GM19467 (cell line): ENCODE measurements around the gene NXPH4.

Source experiments
- ATAC-seq: cut with Tn5 transposase; IDR thresholded peaks from one replicate; pipeline ENCODE4 v1.9.1; 2021; ENCODE audit warnings: mild to moderate bottlenecking, moderate library complexity; ENCODE audit not compliant: unreplicated experiment

The NXPH4 gene

GRCh38 chr12:57216014-57216911 is at the start of gene NXPH4:
Gene NXPH4 (plus strand): TSS chr12:57216794. CDS start chr12:57216970, 176 bp downstream.
- ATAC-seq, result no peak

GRCh38 chr12:57166971-57167371 is 49.6 kb upstream of the NXPH4 start:
- ATAC-seq, result no peak

GRCh38 chr12:57168058-57168457 is 48.5 kb upstream of the NXPH4 start:
- no peak for ATAC-seq

- ATAC-seq, result no peak
Measured at GRCh38 chr12:57169046-57169795, 47.4 kb upstream of the NXPH4 start.

- ATAC-seq, result no peak
Measured at GRCh38 chr12:57169969-57170368, 46.6 kb upstream of the NXPH4 start.

GRCh38 chr12:57170408-57170807 is 46.2 kb upstream of the NXPH4 start:
- no peak for ATAC-seq

GRCh38 chr12:57170927-57171326 is 45.7 kb upstream of the NXPH4 start:
- ATAC-seq, result no peak

GRCh38 chr12:57171668-57172067 is 44.9 kb upstream of the NXPH4 start:
- ATAC-seq, result no peak

- ATAC-seq, result no peak
Measured at GRCh38 chr12:57173089-57173488, 43.5 kb upstream of the NXPH4 start.

- no peak for ATAC-seq
Measured at GRCh38 chr12:57173683-57174082, 42.9 kb upstream of the NXPH4 start.

- ATAC-seq, result no peak
Measured at GRCh38 chr12:57175428-57176138, 41.0 kb upstream of the NXPH4 start.

- ATAC-seq, result no peak
Measured at GRCh38 chr12:57176139-57176477, 40.5 kb upstream of the NXPH4 start.

- ATAC-seq, result no peak
Measured at GRCh38 chr12:57176846-57177245, 39.7 kb upstream of the NXPH4 start.

GRCh38 chr12:57177354-57177753 is 39.2 kb upstream of the NXPH4 start:
- no peak for ATAC-seq

- no peak for ATAC-seq
Measured at GRCh38 chr12:57178213-57178612, 38.4 kb upstream of the NXPH4 start.

GRCh38 chr12:57179331-57180086 is 37.1 kb upstream of the NXPH4 start:
- no peak for ATAC-seq

- no peak for ATAC-seq
Measured at GRCh38 chr12:57180321-57180989, 36.1 kb upstream of the NXPH4 start.

- no peak for ATAC-seq
Measured at GRCh38 chr12:57181072-57181471, 35.5 kb upstream of the NXPH4 start.

- no peak for ATAC-seq
Measured at GRCh38 chr12:57181561-57182155, 34.9 kb upstream of the NXPH4 start.
